Mucosa of stomach (tissue), 1 donor: ENCODE measurements around the gene EML6.

Experiments
- H3K27me3 ChIP-seq: one replicate; pipeline ENCODE4 v1.7.0; 2013; ENCODE audit warnings: mild to moderate bottlenecking, low read length; ENCODE audit not compliant: control insufficient read depth, insufficient read depth
- H3K36me3 ChIP-seq: one replicate; pipeline ENCODE4 v1.7.0; 2013; ENCODE audit warnings: low read length; ENCODE audit not compliant: control insufficient read depth, insufficient read depth
- H3K4me1 ChIP-seq: one replicate; pipeline ENCODE4 v1.7.0; 2013; ENCODE audit warnings: mild to moderate bottlenecking, low read length; ENCODE audit not compliant: control insufficient read depth, insufficient read depth
- H3K4me3 ChIP-seq: one replicate; pipeline ENCODE4 v1.7.0; 2013; ENCODE audit warnings: low read length
- H3K9ac ChIP-seq: one replicate; pipeline ENCODE4 v1.7.0; 2013; ENCODE audit warnings: mild to moderate bottlenecking, low read length, moderate library complexity
- H3K9me3 ChIP-seq: one replicate; pipeline ENCODE4 v1.7.0; 2013; ENCODE audit warnings: mild to moderate bottlenecking, low read length, moderate library complexity; ENCODE audit not compliant: control insufficient read depth
- donor health status: Pancreatic carcinoma.

EML6 gene

DNA sequence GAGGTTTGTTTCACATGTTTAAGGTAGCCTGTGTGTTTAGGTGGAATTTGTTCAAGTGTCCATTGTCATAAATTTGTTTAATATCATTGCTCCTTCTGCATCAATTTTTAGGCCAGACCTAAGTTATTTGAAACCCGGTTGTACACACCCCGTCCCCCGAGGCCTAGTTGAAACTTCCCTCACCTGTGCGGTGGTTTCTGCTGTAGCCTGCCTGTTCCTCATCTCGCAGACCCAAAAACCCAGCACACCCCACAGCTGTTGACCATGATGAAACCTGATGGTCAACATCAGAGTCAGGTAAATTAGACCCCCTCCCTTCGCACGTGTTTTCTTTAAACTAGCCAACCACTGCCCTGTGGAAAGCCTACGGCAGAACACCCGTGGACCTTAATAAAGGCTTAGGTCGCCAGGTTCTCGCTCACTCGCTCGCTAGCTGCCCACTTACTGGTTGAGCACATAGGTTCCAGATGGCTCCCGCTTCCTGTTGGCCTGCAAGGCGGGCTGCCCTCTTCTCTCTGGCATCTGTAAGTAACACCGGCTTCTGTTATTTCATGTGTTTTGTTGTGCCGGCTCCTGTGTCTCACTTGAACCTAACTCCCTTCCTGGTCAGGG is 64.4 kb downstream of the EML6 start:
- Histone ChIP-seq H3K27me3 (peaks cover 9% of the 10 kb centered on the region), H3K36me3 (no peaks in the 10 kb centered on the region), H3K4me1 (no peaks in the 10 kb centered on the region), H3K4me3 (no peak overlapping the region), H3K9me3 (no peaks in the 10 kb centered on the region), H3K9ac (no peak overlapping the region)

DNA sequence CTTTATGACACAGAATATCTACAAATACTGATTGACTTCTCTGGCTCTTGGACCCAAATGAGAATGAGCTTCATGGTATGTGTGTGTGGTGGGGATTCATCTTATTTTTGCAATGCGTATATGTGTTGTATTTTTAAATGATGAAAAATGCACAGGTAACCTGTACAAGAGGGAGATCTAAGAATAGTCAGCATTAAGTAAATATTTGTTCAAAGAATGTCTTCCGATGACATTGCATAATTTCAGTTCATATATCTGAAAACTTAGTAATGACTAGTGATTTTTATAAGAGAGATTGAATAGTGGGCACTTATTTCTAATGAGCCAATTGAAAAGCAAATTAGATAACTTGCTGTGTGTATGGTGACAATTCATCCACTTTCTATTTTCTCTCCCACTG is 66.4 kb downstream of the EML6 start:
- Histone ChIP-seq H3K4me1 (no peaks in the 10 kb centered on the region), H3K36me3 (no peaks in the 10 kb centered on the region), H3K9ac (no peak overlapping the region), H3K27me3 (peaks cover 9% of the 10 kb centered on the region), H3K9me3 (no peaks in the 10 kb centered on the region), H3K4me3 (no peak overlapping the region)

DNA sequence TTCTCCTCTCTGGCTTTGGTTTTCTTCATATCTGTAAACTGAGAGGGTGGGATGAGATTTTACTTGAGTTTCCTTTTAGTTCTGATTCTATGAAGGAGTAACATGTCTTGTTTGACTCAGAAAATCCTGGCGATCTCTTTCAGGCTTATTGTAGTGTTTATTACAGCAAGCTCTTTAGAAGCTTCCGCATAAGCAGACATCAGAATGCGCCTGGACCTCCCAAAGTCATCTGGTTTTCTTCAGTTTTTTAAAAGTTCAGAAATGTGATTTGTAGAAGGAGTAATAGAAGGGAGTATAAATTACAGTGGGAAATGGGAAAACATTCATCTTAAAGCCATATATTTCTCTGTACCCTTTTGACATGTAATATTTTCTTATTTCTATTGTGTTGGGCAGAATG is 68.4 kb downstream of the EML6 start:
- H3K4me1 ChIP-seq = no peaks in the 10 kb centered on the region
- H3K9me3 ChIP-seq = no peaks in the 10 kb centered on the region
- peaks cover 1% of the 10 kb centered on the region for H3K27me3 ChIP-seq
- H3K9ac ChIP-seq = no peak overlapping the region
- H3K4me3 ChIP-seq = no peak overlapping the region
- no peaks in the 10 kb centered on the region for H3K36me3 ChIP-seq

DNA sequence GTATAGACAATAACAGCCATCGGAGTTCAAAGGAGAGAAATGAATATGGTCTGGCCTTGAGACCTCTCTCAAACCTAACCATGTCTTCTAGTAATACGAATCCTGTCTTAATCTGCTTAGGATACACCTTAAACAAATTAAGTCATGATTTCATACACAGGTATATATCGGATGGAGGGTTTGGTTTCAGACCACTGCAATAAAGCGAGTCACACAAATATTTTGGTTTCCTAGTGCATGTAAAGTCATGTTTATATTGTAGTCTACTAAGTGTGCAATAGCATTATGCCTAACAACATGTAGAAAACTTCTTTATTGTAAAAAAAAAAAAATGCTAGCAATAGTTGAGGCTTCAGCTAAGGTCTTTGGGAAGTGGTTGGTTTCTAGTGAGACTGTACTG is 73.8 kb downstream of the EML6 start:
- no peaks in the 10 kb centered on the region for H3K36me3 ChIP-seq
- no peaks in the 10 kb centered on the region for H3K9me3 ChIP-seq
- H3K4me1 ChIP-seq = no peaks in the 10 kb centered on the region

DNA sequence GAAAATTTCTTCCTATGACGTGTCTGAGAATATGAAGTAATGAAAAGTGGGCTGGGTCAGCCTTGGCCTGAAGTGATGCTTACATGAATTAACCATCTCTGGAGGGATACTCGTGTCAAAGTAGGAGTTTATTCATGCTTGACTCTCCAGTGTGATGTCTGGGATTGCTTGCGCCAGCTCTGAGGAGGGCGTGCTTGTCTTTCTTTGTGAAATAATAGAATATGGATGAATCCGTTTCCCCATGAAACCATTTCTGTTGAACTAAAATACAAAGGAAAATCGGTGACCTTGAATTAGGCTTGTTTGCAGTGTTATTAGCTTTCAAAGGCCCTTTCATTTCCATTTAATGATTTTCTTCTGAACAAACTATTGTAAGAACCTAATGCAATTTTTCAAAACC is 77.9 kb downstream of the EML6 start:
- Histone ChIP-seq H3K4me1 (no peaks in the 10 kb centered on the region), H3K9me3 (no peaks in the 10 kb centered on the region), H3K4me3 (no peak overlapping the region)

More for the DNA sequence above, 73.8 kb downstream of the EML6 start:
- no peaks in the 10 kb centered on the region for H3K27me3 ChIP-seq
- H3K4me3 ChIP-seq = no peak overlapping the region
- no peak overlapping the region for H3K9ac ChIP-seq

DNA sequence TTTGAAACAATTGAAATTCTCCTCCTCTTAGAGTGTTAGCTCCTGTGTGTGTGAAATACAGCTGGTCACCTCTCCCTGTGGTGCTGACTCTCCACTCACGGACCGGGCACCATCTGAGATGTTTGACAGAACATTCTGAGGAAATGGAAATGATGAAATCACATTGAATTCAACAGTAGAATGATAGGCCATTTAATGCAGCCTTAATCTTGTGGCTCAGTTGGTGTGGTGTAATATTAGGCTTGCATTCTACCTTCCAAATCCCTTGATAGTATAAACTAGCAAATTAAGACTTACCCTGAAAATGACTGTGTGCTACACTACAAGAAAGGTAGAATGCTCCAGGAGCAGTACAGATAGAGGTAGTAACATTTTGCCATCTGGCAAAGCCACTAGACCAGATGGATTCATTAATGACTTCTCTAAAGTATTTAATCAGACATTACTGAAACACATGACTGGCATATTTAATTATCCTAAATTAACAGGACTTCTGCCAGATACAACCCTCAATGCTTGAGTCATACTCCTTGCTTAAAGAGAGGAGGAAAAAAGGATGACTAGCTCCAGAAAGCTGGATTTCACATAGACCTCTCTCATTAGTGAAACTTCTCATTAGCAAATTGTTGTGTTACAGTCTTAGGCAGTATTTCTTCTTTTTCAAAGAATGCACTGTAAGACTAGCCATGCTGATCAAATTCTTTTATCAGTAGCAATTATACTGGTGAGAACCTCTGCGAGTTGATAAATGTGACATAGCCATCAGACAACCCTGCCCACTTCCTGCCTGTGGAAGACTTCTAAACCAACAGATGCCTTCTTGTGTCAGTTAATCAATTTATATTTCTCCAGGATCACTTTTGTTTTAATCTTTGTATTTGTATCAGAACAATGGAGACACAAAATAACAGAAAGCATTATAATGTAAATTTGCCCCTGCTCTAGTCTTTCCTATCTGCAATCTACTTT is 80.6 kb downstream of the EML6 start:
- H3K9me3 ChIP-seq = no peaks in the 10 kb centered on the region
- H3K9ac ChIP-seq = no peak overlapping the region
- no peaks in the 10 kb centered on the region for H3K27me3 ChIP-seq
- H3K4me3 ChIP-seq = no peak overlapping the region
- H3K36me3 ChIP-seq = no peaks in the 10 kb centered on the region
- H3K4me1 ChIP-seq = no peaks in the 10 kb centered on the region

More for the DNA sequence above, 77.9 kb downstream of the EML6 start:
- Histone ChIP-seq H3K36me3 (no peaks in the 10 kb centered on the region), H3K27me3 (no peaks in the 10 kb centered on the region), H3K9ac (no peak overlapping the region)

DNA sequence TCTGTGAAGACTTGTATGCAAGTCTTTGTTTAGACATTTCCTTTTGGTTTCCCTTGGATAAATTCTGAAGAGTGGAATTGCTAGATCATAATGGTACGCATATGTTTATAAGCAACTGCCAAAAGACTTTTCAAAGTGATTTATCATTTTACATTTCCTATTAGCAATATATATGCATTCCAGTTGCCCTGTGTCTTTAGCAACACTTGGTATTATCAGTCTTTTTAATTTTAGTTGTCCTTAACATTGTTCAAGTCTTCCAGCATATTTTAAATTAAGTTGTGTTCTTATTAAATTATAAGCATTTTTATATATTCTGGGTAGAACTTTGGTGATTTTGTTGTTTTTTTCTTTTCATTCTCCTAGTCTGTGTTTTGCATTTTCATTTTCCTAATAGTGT is 81.8 kb downstream of the EML6 start:
- Histone ChIP-seq H3K9me3 (no peaks in the 10 kb centered on the region), H3K36me3 (no peaks in the 10 kb centered on the region), H3K27me3 (no peaks in the 10 kb centered on the region), H3K4me1 (no peaks in the 10 kb centered on the region), H3K4me3 (no peak overlapping the region), H3K9ac (no peak overlapping the region)

DNA sequence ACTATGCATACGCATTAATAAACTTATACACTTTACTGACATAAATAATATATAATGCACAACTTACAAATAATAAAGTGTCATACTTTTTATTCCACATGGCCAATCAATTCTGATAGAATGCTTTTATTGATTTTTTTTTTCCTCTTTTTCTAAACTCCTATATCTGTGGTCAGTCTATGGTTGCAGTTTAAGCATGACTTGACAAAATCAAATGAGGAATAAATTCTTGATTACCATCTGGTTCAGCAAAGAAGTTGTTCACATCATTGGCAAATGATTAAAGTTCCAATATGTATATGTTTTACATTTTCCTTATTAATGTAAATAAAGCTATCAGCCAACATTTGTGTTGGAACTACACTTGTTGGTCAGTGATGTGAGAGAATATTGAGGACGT is 83.5 kb downstream of the EML6 start:
- Histone ChIP-seq H3K9me3 (no peaks in the 10 kb centered on the region), H3K36me3 (no peaks in the 10 kb centered on the region), H3K4me1 (no peaks in the 10 kb centered on the region), H3K9ac (no peak overlapping the region), H3K4me3 (no peak overlapping the region), H3K27me3 (no peaks in the 10 kb centered on the region)

DNA sequence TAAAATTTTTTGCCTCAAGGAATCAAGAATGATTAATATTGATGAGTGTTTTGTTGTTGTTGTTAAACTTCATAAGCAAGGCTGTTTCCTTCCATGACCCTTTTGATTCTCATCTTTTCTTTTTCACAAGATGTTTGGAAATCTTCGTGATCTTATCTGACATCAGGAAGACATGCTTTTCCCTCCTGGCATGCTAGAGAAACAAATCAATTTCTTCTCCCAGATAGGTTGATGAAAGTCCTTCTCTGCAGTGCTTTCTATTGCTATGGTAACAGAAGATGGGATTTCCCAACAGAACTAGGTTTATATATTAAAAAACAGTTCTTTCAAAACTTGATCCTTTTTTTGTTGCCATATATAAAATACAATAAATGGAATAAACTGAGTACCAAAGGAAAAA is 85.2 kb downstream of the EML6 start:
- no peaks in the 10 kb centered on the region for H3K36me3 ChIP-seq
- H3K27me3 ChIP-seq = no peaks in the 10 kb centered on the region
- H3K4me3 ChIP-seq = no peak overlapping the region
- no peaks in the 10 kb centered on the region for H3K4me1 ChIP-seq
- no peaks in the 10 kb centered on the region for H3K9me3 ChIP-seq
- no peak overlapping the region for H3K9ac ChIP-seq

DNA sequence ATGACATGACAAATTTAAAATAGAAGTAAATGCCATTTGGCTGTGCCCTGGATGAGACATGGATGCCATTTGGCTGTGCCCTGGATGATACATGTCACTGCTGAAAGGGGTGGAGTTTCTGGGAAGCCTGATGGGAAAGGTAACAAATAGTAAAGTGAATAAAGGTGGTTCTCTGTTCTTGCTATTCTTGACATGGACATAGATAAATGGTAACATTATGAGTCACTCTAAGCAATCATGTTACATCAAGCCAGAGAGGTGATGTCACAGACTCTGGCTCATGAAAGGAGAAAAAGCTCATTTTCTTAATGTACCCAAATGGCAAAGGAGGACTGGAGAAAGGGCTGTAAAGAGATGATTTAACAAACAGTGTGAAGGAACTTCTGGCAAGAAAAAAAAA is 86.4 kb downstream of the EML6 start:
- no peaks in the 10 kb centered on the region for H3K36me3 ChIP-seq
- no peak overlapping the region for H3K4me3 ChIP-seq
- no peaks in the 10 kb centered on the region for H3K27me3 ChIP-seq
- no peak overlapping the region for H3K9ac ChIP-seq
- no peaks in the 10 kb centered on the region for H3K9me3 ChIP-seq
- H3K4me1 ChIP-seq = no peaks in the 10 kb centered on the region

DNA sequence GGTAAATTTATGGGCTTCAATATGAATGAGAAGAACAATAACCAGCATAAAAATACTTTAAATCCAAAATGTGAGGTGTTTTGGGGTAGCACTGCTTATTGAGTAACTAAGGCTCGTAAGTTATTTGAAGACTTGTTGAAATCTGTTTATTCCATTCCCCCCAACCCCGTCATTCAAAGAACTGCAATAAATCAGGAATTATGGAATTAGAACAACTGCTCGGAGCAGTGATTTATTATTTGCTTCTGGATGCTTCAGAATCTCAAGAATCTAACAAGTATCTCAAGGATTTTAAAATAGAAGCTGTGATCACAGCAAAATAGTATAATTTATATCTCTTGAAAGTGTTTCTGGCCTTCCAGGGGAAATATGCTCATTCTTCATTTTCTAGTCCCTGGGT is 86.8 kb downstream of the EML6 start:
- Histone ChIP-seq H3K36me3 (no peaks in the 10 kb centered on the region), H3K9me3 (no peaks in the 10 kb centered on the region), H3K27me3 (no peaks in the 10 kb centered on the region), H3K4me1 (no peaks in the 10 kb centered on the region), H3K4me3 (no peak overlapping the region), H3K9ac (no peak overlapping the region)

DNA sequence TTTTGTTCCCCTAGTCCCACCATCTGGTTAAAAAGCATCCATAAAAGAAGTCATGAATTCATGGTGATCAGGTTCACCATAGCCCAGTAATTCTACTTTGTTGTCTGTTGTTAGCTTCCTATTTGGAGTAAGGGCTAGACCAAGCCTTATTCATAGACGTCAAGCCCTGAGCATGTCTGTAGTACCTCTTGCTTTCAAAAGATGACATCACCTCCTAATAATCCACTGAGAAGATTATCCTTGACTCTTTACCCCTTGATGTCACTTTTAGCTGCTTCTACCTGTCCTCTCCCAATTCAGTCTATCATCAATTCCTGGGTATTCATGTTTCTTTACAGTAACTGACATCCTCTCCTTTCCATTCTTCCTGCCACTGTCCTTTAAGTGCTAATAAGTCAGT is 90.1 kb downstream of the EML6 start:
- Histone ChIP-seq H3K36me3 (no peaks in the 10 kb centered on the region), H3K9ac (no peak overlapping the region), H3K27me3 (no peaks in the 10 kb centered on the region), H3K4me3 (no peak overlapping the region), H3K4me1 (no peaks in the 10 kb centered on the region), H3K9me3 (no peaks in the 10 kb centered on the region)
